Hematopoietic multipotent progenitor cell treated with erythropoietin and hydrocortisone succinate and interleukin-3 and kit ligand, for 6 days (in vitro differentiated cells): ENCODE data around the gene RCC2.

Experiments
- DNase-seq: peaks from one replicate; pipeline ENCODE4 v3.0.0-alpha.2; 2015

The RCC2 gene

GRCh38 chr1:17370618-17371017, 68.9 kb downstream of the RCC2 start:
- DNase-seq, result peak; percentile 42

DNA sequence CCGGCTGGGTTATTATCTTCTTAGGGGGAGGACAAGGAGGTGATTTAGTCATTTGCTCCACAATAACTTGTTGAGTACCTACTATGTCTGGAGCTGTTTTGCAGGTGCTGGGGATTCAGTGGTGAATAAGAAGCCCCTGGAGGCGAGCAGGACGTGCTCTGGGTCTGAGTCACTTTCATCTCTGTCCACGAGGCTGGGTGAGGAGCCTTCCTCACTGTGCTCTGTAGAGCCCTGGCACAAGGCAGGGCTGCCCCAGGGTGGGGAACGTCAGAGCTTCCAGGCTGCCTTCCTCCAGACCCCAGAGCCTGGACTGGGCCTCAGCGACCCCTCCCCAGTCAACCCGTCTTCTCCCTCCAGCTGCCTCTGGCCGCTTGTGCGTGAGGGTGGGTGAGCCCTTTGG, 70.0 kb downstream of the RCC2 start:
- DNase-seq, result no peak

- DNase-seq, result peak; percentile 42
Measured at GRCh38 chr1:17365293-17365692, 74.2 kb downstream of the RCC2 start.

GRCh38 chr1:17363771-17364170, 75.7 kb downstream of the RCC2 start:
- DNase-seq, result no peak

- DNase-seq, result no peak
Measured at GRCh38 chr1:17363351-17363750, 76.1 kb downstream of the RCC2 start.

- DNase-seq, result no peak
Measured at GRCh38 chr1:17361687-17362086, 77.8 kb downstream of the RCC2 start.

- peak; percentile 84 for DNase-seq
Measured at GRCh38 chr1:17360272-17360956, 79.1 kb downstream of the RCC2 start.

- DNase-seq, result peak; percentile 52
Measured at GRCh38 chr1:17359808-17360207, 79.7 kb downstream of the RCC2 start.

DNA sequence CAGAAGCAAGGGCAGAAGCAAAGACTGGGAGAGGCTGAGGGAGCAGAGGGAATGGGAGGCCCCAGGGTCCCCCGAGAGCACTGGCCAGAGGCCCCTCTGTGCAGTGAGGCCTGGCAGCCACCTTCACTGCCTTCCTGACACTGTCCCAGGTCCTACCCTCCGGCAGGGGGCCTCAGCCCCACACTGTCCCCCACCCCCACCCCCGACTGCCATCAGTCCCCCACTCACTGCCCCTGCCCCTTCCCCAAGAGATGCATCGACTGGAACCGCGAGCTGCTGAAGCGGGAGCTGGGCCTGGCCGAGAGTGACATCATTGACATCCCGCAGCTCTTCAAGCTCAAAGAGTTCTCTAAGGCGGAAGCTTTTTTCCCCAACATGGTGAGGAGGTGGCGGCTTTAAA, 80.4 kb downstream of the RCC2 start:
- no peak for DNase-seq

- DNase-seq, result no peak
Measured at GRCh38 chr1:17358557-17358956, 80.9 kb downstream of the RCC2 start.
